Lower leg skin (tissue), 4 donors: ENCODE results near the gene FGF11. TPM values are rescaled to one million over a fixed set of nuclear protein-coding genes. Genes with fewer than 3 reads are reported as not detected.

Experiments
- DNase-seq, 2 donors: peaks; one replicate each; pipeline ENCODE4 v3.0.0-alpha.2; 2019; ENCODE audit warnings: low spot score in 2 of 2
- H3K4me3 ChIP-seq: fragments of 200-600 bp; sonication (generic); 2 replicates; pipeline ENCODE4 v1.5.1; 2017; ENCODE audit warnings: mild to moderate bottlenecking, low read depth; ENCODE audit not compliant: poor library complexity, severe bottlenecking
- CTCF ChIP-seq, 3 donors: fragments of 450-650 bp; IDR thresholded peaks; one replicate each; pipeline ENCODE4 v1.5.1; 2016; ENCODE audit warnings: antibody characterized with exemption in 3 of 3, mild to moderate bottlenecking in 3 of 3, moderate library complexity in 2 of 3
- POLR2A ChIP-seq, 2 donors: fragments of 450-650 bp; IDR thresholded peaks; one replicate each; pipeline ENCODE4 v1.6.1; 2016 to 2017; ENCODE audit warnings: antibody characterized with exemption in 2 of 2, mild to moderate bottlenecking in 1 of 2, moderate library complexity in 1 of 2
- WGBS, 2 donors: methylation state at CpG; one replicate each; pipeline ENCODE4 v1.1.5; 2018; 5-methylcytosine and 5-hydroxymethylcytosine counted together
- intact Hi-C: fragments of 100-400 bp; cut with DNase I; formaldehyde crosslinking; loops from one replicate; pipeline ENCODE4 v1.15.0; 2023; ENCODE audit warnings: low total_unique reads
- total RNA-seq, 4 donors: library from RNA; depleted of rRNA; stranded (reverse); fragments of >200 nt; gene quantifications; one replicate each; pipeline ENCODE4 v1.1.0, GENCODE V29; 2016

Gene FGF11
- total RNA-seq, 4 donors from 2014 or later = 12.5 to 15.0 (median 13.9) TPM

DNA sequence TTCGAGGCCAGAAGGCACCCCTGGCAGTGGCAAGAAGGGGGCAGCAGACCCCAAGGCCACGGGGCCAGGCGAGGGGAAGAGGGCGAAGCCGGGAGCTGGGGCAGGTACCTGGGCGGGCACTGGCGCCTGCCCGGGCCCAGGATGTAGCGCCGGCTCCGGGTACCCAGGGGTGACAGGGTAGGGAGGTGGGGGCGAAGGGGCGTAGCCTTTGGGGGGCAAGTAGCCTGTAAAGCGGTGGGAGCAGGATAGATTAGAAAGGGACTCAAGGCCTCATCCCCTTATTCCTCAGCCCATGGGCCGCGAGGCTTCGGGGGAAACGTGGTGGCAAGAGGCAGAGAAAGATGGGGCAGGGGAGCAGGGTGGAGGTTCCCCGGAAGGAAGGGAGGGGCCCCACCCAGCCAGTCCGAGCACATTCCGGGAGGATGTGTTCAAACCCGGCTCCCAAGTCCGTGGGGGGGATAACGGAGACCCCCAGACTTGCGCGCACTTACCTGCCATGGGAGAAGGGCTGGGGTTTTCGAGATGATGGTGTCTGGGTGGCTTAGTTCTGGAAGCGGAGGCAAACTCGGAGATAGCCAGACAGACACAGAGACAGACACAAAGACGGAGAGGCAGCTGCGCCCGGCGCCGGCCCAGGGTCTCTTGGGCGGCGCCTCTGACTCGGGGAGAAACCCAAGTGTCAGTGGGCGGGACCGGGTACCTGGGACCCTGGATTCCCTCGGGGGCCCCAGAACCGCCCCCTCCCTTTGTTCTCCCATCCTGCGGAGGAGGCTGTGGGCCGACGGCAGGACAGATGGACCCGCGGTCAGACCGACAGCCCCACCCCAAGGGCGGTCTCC, 45.5 kb upstream of the FGF11 start:
- no peak for DNase-seq

DNA sequence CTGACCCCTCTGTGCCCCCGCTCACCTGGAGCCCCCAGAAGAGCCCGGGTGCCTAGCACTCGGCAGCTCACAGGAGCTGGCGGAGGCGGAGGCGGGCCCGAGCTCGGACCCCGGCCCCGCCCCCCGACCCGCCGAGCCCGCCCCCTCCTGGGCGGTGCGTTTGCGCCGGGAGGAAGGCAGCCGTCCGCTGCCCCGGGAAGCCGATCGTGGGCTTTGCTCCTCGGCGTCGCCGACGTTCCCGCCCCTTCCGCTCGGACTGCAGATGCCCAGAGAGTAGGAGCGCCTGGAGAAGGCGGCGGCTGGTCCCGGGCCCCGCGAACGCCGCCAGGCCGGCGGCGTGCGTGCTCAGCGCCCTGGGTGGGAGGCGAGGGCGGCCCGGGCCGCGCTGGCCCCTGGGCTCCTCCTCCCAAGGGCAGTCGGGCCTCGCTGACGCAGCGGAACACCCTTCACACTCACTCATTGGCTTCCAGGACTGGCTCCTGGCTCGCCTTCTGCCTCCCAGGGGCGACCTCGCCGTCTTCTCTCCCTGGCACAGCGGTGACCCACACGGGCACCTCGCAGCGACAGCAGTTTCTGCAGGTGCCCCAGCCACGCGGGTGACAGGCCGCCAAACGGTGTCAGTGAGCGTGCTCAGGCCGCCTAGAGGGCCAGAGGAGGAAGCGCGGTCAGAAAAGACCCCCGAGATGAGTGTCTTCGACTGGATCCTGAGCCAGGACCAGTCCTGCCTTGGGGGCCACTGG, 44.7 kb upstream of the FGF11 start, which contains the start of gene PLSCR3:
Gene PLSCR3, minus strand, starts transcription at position 74 of the 740 bp plus-strand sequence. CDS start 415 bp downstream, outside the sequence.
- TF ChIP-seq CTCF (IDR thresholded peaks at IDR 0.05) = no peak
- TF ChIP-seq POLR2A (IDR thresholded peaks at IDR 0.05) = peak in 1 of 2 donors; percentile 89
- 0 to 2% methylated on average over 21 of the region's 71 CpGs for WGBS, 2 donors
- DNase-seq = peak; percentile 73 to 97

More for the DNA sequence above, 45.5 kb upstream of the FGF11 start:
- intact Hi-C loops = no loop called here
- H3K4me3 ChIP-seq = peak overlapping the region; percentile 61
- no peak for TF ChIP-seq POLR2A (IDR thresholded peaks at IDR 0.05)
- no peak for TF ChIP-seq CTCF (IDR thresholded peaks at IDR 0.05)
- 5 to 9% methylated on average over 29 to 48 of the region's 48 CpGs for WGBS, 2 donors

DNA sequence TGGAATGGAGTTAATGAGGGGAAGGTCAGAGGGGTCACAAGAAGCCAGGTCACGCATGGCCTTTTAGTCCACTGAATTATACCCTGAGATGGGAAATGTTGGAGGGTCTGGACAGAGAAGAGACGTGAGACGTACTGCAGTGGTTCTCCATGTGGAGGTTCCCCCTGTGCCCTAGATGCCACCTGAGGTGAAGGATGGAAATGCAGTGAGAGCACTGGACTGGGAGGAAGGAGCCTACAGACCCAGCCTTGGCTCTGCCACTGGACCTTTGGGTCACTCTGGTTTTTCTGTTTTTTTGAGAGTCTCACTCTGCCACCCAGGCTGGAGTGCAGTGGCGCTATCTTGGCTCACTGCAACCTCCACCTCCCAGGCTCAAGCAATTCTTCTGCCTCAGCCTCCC, 43.2 kb upstream of the FGF11 start:
- no peak for DNase-seq
- no peak for TF ChIP-seq CTCF (IDR thresholded peaks at IDR 0.05)
- TF ChIP-seq POLR2A (IDR thresholded peaks at IDR 0.05) = no peak
- H3K4me3 ChIP-seq = no peak overlapping the region
- intact Hi-C loops = no loop called here
- WGBS, 2 donors = 90 to 94% methylated on average over 4 of the region's 4 CpGs

More for the DNA sequence above, 44.7 kb upstream of the FGF11 start, which contains the start of gene PLSCR3:
- peak within 1 kb of the TSS; percentile 61 for H3K4me3 ChIP-seq
- intact Hi-C loops = no loop called here

DNA sequence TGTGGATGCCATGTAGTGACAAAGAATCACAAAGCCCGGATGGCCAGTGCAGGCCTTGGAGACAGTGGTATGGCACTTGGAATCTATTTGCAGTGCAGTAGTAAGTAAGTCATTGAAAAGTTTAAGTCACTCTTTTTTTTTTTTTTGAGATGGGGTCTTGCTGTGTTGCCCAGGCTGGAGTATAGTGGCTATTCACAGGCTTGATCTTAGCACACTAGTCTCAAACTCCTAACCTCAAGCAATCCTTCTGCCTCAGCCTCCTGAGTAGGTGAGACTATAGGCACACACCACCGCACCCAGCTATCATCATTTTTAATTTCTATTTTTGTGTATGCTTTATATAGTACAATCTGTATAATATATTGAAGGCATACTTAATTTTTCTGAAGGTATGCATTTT, 40.7 kb upstream of the FGF11 start:
- TF ChIP-seq POLR2A (IDR thresholded peaks at IDR 0.05) = no peak
- no peak for TF ChIP-seq CTCF (IDR thresholded peaks at IDR 0.05)
- WGBS, 2 donors = 87 to 89% methylated on average over 2 of the region's 2 CpGs
- intact Hi-C loops = no loop called here
- H3K4me3 ChIP-seq = no peak overlapping the region
- no peak for DNase-seq

DNA sequence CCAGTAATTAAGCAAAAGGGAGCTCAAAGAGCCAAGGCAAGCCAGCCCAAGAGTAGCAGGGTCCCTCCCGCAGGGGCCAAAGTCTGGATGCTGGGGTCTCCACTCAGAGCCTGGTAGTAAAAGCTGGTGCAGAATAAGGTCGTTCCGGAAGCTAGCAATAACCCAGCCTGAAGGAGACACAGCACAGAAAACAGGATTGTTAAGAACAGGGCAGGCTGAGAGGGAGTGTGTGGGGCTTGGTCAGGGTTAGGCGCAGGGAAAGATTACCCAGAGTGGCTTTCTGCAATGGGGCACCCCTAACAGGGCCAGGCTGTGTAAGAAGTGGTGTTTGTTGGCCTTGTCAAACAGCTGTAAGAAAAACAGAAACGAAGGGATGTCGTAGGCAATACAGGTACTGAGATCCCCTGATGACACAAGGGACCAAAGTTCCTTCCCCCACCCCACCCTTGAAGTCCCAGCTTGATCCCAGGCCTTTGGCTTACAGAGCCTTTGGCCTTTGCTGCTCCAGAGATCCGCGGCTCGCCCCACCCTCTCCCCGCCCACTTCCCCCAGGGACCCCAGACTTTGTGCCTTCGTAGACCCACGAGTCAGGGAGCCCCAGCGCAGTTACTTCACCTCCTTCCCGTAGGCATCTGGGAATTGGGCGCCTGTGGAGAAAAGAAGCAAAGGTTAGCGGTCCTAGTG, 36.1 kb upstream of the FGF11 start:
- peak; percentile 51 to 94 for DNase-seq
- 11 to 14% methylated on average over 16 of the region's 16 CpGs for WGBS, 2 donors
- H3K4me3 ChIP-seq = peak overlapping the region; percentile 44
- intact Hi-C loops = loop anchor here (2.0 kb wide), 1 partner anchor 74 kb away; the partner anchor contains the start of gene NEURL4
- TF ChIP-seq POLR2A (IDR thresholded peaks at IDR 0.05) (no peak), CTCF (IDR thresholded peaks at IDR 0.05) (no peak)
